Glutamatergic neuron (in vitro differentiated cells): Measurements from ENCODE around the gene PDIA3. TPM values are rescaled to one million over a fixed set of nuclear protein-coding genes. Genes with fewer than 3 reads are reported as not detected.

ENCODE experiments used
- DNase-seq: peaks from one replicate; pipeline ENCODE4 v3.0.0; 2022
- H3K27ac Mint-ChIP-seq: one replicate; pipeline ENCODE4 v1.8.0; 2020; ENCODE audit warnings: mild to moderate bottlenecking, mixed read lengths, inconsistent platforms; ENCODE audit not compliant: unreplicated experiment
- H3K27me3 Mint-ChIP-seq: one replicate; pipeline ENCODE4 v1.8.0; 2020; ENCODE audit warnings: mild to moderate bottlenecking, moderate library complexity, mixed read lengths, inconsistent platforms; ENCODE audit not compliant: unreplicated experiment
- H3K36me3 Mint-ChIP-seq: one replicate; pipeline ENCODE4 v1.8.0; 2020; ENCODE audit warnings: mild to moderate bottlenecking, mixed read lengths, inconsistent platforms; ENCODE audit not compliant: unreplicated experiment
- H3K4me1 Mint-ChIP-seq: one replicate; pipeline ENCODE4 v1.8.0; 2020; ENCODE audit warnings: mild to moderate bottlenecking, low read depth, mixed read lengths, inconsistent platforms; ENCODE audit not compliant: unreplicated experiment
- H3K4me3 Mint-ChIP-seq: one replicate; pipeline ENCODE4 v1.8.0; 2020; ENCODE audit warnings: mild to moderate bottlenecking, mixed read lengths, inconsistent platforms; ENCODE audit not compliant: unreplicated experiment
- H3K9me3 Mint-ChIP-seq: one replicate; pipeline ENCODE4 v1.8.0; 2020; ENCODE audit warnings: mild to moderate bottlenecking, moderate library complexity, mixed read lengths, inconsistent platforms; ENCODE audit not compliant: unreplicated experiment
- CTCF ChIP-seq: fragments of 200-600 bp; sonication (generic); IDR thresholded peaks from one replicate; pipeline ENCODE4 v1.5.0; 2021; ENCODE audit not compliant: partially characterized antibody, unreplicated experiment
- total RNA-seq: library from RNA; stranded (reverse); fragmentation: NEBNext Ultra II Directional; extraction: Animal tissue kit (Norgen Biotek cat#: 25700); gene quantifications from one replicate; pipeline ENCODE4 v1.2.1, GENCODE V29; 2021; ENCODE audit not compliant: unreplicated experiment

The PDIA3 gene
- total RNA-seq, 1 donor from 2014 or later: 222 TPM

GRCh38 chr15:43794269-43795037 is 48.2 kb downstream of the PDIA3 start:
- H3K27ac Mint-ChIP-seq: peak overlapping the region; percentile 54
- TF ChIP-seq CTCF: no peak
- peaks cover 22% of the 10 kb centered on the region for H3K4me1 Mint-ChIP-seq
- H3K27me3 Mint-ChIP-seq: peaks cover 8% of the 10 kb centered on the region
- DNase-seq: no peak
- H3K36me3 Mint-ChIP-seq: peaks cover 10% of the 10 kb centered on the region
- H3K4me3 Mint-ChIP-seq: peak overlapping the region; percentile 87
- peaks cover 15% of the 10 kb centered on the region for H3K9me3 Mint-ChIP-seq

- no peak overlapping the region for H3K27ac Mint-ChIP-seq
- peak overlapping the region; percentile 52 for H3K4me3 Mint-ChIP-seq
- no peak for DNase-seq
- no peak for TF ChIP-seq CTCF
- H3K9me3 Mint-ChIP-seq: peaks cover 16% of the 10 kb centered on the region
- peaks cover 10% of the 10 kb centered on the region for H3K36me3 Mint-ChIP-seq
- H3K4me1 Mint-ChIP-seq: peaks cover 25% of the 10 kb centered on the region
- peaks cover 11% of the 10 kb centered on the region for H3K27me3 Mint-ChIP-seq
Observed at GRCh38 chr15:43795197-43795596, 49.0 kb downstream of the PDIA3 start.

GRCh38 chr15:43795997-43796396 is 49.8 kb downstream of the PDIA3 start:
- DNase-seq: no peak
- Mint-ChIP-seq H3K27ac (no peak overlapping the region), H3K4me3 (no peak overlapping the region), H3K4me1 (peaks cover 26% of the 10 kb centered on the region), H3K27me3 (peaks cover 11% of the 10 kb centered on the region), H3K36me3 (peaks cover 10% of the 10 kb centered on the region), H3K9me3 (peaks cover 18% of the 10 kb centered on the region)
- TF ChIP-seq CTCF: no peak

GRCh38 chr15:43796566-43796965 is 50.3 kb downstream of the PDIA3 start:
- peaks cover 13% of the 10 kb centered on the region for H3K27me3 Mint-ChIP-seq
- H3K4me1 Mint-ChIP-seq: peaks cover 30% of the 10 kb centered on the region
- H3K4me3 Mint-ChIP-seq: no peak overlapping the region
- peaks cover 15% of the 10 kb centered on the region for H3K9me3 Mint-ChIP-seq
- H3K36me3 Mint-ChIP-seq: peaks cover 10% of the 10 kb centered on the region
- H3K27ac Mint-ChIP-seq: peak overlapping the region; percentile 10
- no peak for TF ChIP-seq CTCF
- DNase-seq: no peak

- Mint-ChIP-seq H3K4me1 (peaks cover 19% of the 10 kb centered on the region), H3K27me3 (peaks cover 9% of the 10 kb centered on the region), H3K36me3 (peaks cover 6% of the 10 kb centered on the region), H3K4me3 (peak overlapping the region; percentile 100), H3K27ac (peak overlapping the region; percentile 97), H3K9me3 (peaks cover 7% of the 10 kb centered on the region)
- no peak for TF ChIP-seq CTCF
- no peak for DNase-seq
Observed at GRCh38 chr15:43799209-43799944, 53.1 kb downstream of the PDIA3 start.
